Fibroblast of lung (primary cell): Measurements from ENCODE around the gene ZNF454. TPM values are rescaled to one million over a fixed set of nuclear protein-coding genes. Genes with fewer than 3 reads are reported as not detected.

Experiments used
- DNase-seq, 2 donors: peaks; one replicate each; pipeline versions ENCODE4 v3.0.0 to v3.0.0-alpha.2; 2010; ENCODE audit warnings: low read depth in 2 of 2
- H2AFZ ChIP-seq: 2 replicates; pipeline ENCODE4 v1.5.1; 2012; ENCODE audit warnings: low read length, control low read depth, inconsistent platforms
- H3K27ac ChIP-seq: 2 replicates; pipeline ENCODE4 v1.5.1; 2011; ENCODE audit warnings: low read length, control low read depth; ENCODE audit not compliant: insufficient read depth
- H3K27me3 ChIP-seq: 2 replicates; pipeline ENCODE4 v1.5.1; 2011; ENCODE audit warnings: mild to moderate bottlenecking, low read length; ENCODE audit not compliant: control insufficient read depth, insufficient read depth
- H3K36me3 ChIP-seq: 2 replicates; pipeline ENCODE4 v1.5.1; 2011; ENCODE audit warnings: low read length; ENCODE audit not compliant: control insufficient read depth, insufficient read depth
- H3K4me1 ChIP-seq: 2 replicates; pipeline ENCODE4 v1.5.1; 2011; ENCODE audit warnings: low read length; ENCODE audit not compliant: control insufficient read depth, insufficient read depth; ENCODE audit errors: extremely low read depth
- H3K4me2 ChIP-seq: 2 replicates; pipeline ENCODE4 v1.5.1; 2011; ENCODE audit warnings: low read length, control low read depth; ENCODE audit not compliant: insufficient read depth; ENCODE audit errors: extremely low read depth
- H3K4me3 ChIP-seq, 4 experiments: fragments of 200-600 bp in 1 of 4; sonication (generic) in 1 of 4; replicated peaks in 1 of 4; 2 replicates each; pipeline ENCODE4 v1.5.1; 2011 to 2016; ENCODE audit warnings: low read length in 4 of 4, low read depth in 3 of 4, mild to moderate bottlenecking in 3 of 4, control low read depth in 2 of 4, inconsistent platforms in 1 of 4, mixed read lengths in 1 of 4; ENCODE audit not compliant: insufficient read depth in 1 of 4; ENCODE audit errors: control extremely low read depth in 1 of 4
- H3K79me2 ChIP-seq: 2 replicates; pipeline ENCODE4 v1.5.1; 2012; ENCODE audit warnings: mild to moderate bottlenecking, low read length, inconsistent platforms; ENCODE audit not compliant: control insufficient read depth, insufficient read depth
- H3K9ac ChIP-seq: 2 replicates; pipeline ENCODE4 v1.5.1; 2011; ENCODE audit warnings: mild to moderate bottlenecking, low read length, control low read depth; ENCODE audit not compliant: insufficient read depth
- H3K9me3 ChIP-seq: 2 replicates; pipeline ENCODE4 v1.5.1; 2012; ENCODE audit warnings: low read depth, low read length; ENCODE audit not compliant: control insufficient read depth, insufficient read depth
- H4K20me1 ChIP-seq: 2 replicates; pipeline ENCODE4 v1.5.1; 2011; ENCODE audit warnings: low read length; ENCODE audit not compliant: control insufficient read depth, insufficient read depth; ENCODE audit errors: extremely low read depth
- CTCF ChIP-seq, 2 donors: IDR thresholded peaks in 1 of 2; conservative IDR thresholded peaks in 1 of 2; 1 replicate in 1 of 2; 2 replicates in 1 of 2; pipeline ENCODE4 v1.5.1; 2011 to 2012; ENCODE audit warnings: low read length in 2 of 2, control low read depth in 1 of 2, inconsistent platforms in 1 of 2, low read depth in 1 of 2, mild to moderate bottlenecking in 1 of 2
- EZH2 ChIP-seq: IDR thresholded peaks from 2 replicates; pipeline ENCODE4 v1.5.1; 2012; ENCODE audit warnings: low read length, control low read depth, mild to moderate bottlenecking; ENCODE audit errors: missing control alignments
- polyA plus RNA-seq, 2 donors: library from polyadenylated mRNA; depleted of rRNA in 1 of 2; stranded (reverse) in 1 of 2; unstranded in 1 of 2; fragments of >200 nt; gene quantifications; 2 replicates each; pipeline ENCODE4 v1.2.1, GENCODE V29; 2011 to 2012; ENCODE audit warnings: missing spikeins in 1 of 2
- total RNA-seq: library from RNA; depleted of rRNA; stranded (reverse); fragments of >200 nt; gene quantifications from 2 replicates; pipeline ENCODE4 v1.2.1, GENCODE V29; 2014

The ZNF454 gene
- total and polyA plus RNA-seq, 2 donors (not counting 1 experiment from before 2014, with no cell fraction given) = 0.59 to 3.3 TPM

GRCh38 chr5:178982941-178983340 lies 41.9 kb downstream of the ZNF454 start:
- H3K36me3 ChIP-seq = no peaks in the 10 kb centered on the region
- no peak overlapping the region for H3K4me3 ChIP-seq
- no peak overlapping the region for H3K9ac ChIP-seq
- no peak overlapping the region for H3K4me2 ChIP-seq
- no peak for DNase-seq
- no peaks in the 10 kb centered on the region for H4K20me1 ChIP-seq
- H3K27ac ChIP-seq = no peak overlapping the region
- no peak overlapping the region for H2AFZ ChIP-seq
- TF ChIP-seq EZH2 (no peak), CTCF (conservative IDR thresholded peaks at IDR 0.05 in 1 of 2, IDR thresholded peaks at IDR 0.05 in 1 of 2; ENCODE audit: low read depth in 1 of 2, low read length in 2 of 2) (no peak)
- H3K79me2 ChIP-seq = no peaks in the 10 kb centered on the region
- H3K27me3 ChIP-seq = no peaks in the 10 kb centered on the region
- no peaks in the 10 kb centered on the region for H3K9me3 ChIP-seq
- H3K4me1 ChIP-seq = no peaks in the 10 kb centered on the region

- H3K9me3 ChIP-seq = no peaks in the 10 kb centered on the region
- TF ChIP-seq EZH2 (no peak), CTCF (conservative IDR thresholded peaks at IDR 0.05 in 1 of 2, IDR thresholded peaks at IDR 0.05 in 1 of 2; ENCODE audit: low read depth in 1 of 2, low read length in 2 of 2) (no peak)
- H3K79me2 ChIP-seq = no peaks in the 10 kb centered on the region
- no peaks in the 10 kb centered on the region for H4K20me1 ChIP-seq
- no peaks in the 10 kb centered on the region for H3K27me3 ChIP-seq
- no peak overlapping the region for H3K4me3 ChIP-seq
- no peak overlapping the region for H2AFZ ChIP-seq
- no peaks in the 10 kb centered on the region for H3K4me1 ChIP-seq
- H3K27ac ChIP-seq = no peak overlapping the region
- no peaks in the 10 kb centered on the region for H3K36me3 ChIP-seq
- no peak overlapping the region for H3K4me2 ChIP-seq
- no peak for DNase-seq
- no peak overlapping the region for H3K9ac ChIP-seq
These were observed 42.7 kb downstream of the ZNF454 start for GRCh38 chr5:178983728-178984127.

- Histone ChIP-seq H3K4me1 (no peaks in the 10 kb centered on the region), H3K27ac (no peak overlapping the region), H3K27me3 (no peaks in the 10 kb centered on the region), H3K9me3 (no peaks in the 10 kb centered on the region), H3K79me2 (no peaks in the 10 kb centered on the region), H3K36me3 (no peaks in the 10 kb centered on the region), H3K9ac (no peak overlapping the region), H2AFZ (no peak overlapping the region), H3K4me3 (no peak overlapping the region), H4K20me1 (no peaks in the 10 kb centered on the region), H3K4me2 (no peak overlapping the region)
- no peak for TF ChIP-seq EZH2
- TF ChIP-seq CTCF (conservative IDR thresholded peaks at IDR 0.05 in 1 of 2, IDR thresholded peaks at IDR 0.05 in 1 of 2; ENCODE audit: low read depth in 1 of 2, low read length in 2 of 2) = no peak
- DNase-seq = no peak
These were observed 43.4 kb downstream of the ZNF454 start for GRCh38 chr5:178984145-178985072.
